IMR-90 (cell line): Measurements from ENCODE around the gene AKR1A1. TPM values are rescaled to one million over a fixed set of nuclear protein-coding genes. Genes with fewer than 3 reads are reported as not detected.
A peak's percentile ranks its signal among the peaks of the same experiment; 100 is the strongest.

Source experiments
- ATAC-seq: fragments of 200-7000 bp; cut with Tn5 transposase; 2 replicates; pipeline ENCODE4 v1.9.1; 2020; ENCODE audit warnings: low read depth, mild to moderate bottlenecking, moderate library complexity
- BruUV-seq: library from RNA; stranded (reverse); fragments of 400-500 nt; replicated peaks from 2 replicates; lab custom pipeline; 2021; lab: Mats Ljungman, UMichigan
- CTCF ChIA-PET: fragments of 300-600 bp; formaldehyde crosslinking; extraction: SDS; loops from one replicate; lab custom pipeline; 2021; ENCODE audit warnings: antibody characterized with exemption; lab: Yijun Ruan, JAX
- POLR2A ChIA-PET: fragments of 300-600 bp; sonication (Branson Sonifier 250); formaldehyde crosslinking; loops from one replicate; lab custom pipeline; 2022; ENCODE audit warnings: antibody characterized with exemption; ENCODE audit not compliant: unreplicated experiment; lab: Charles Lee
- DNase-seq: peaks from one replicate; pipeline ENCODE4 v3.0.0; 2013
- H2AFZ ChIP-seq: replicated peaks from 2 replicates; pipeline ENCODE3; 2013; ENCODE audit warnings: low read length, mild to moderate bottlenecking; ENCODE audit not compliant: poor library complexity
- H2AK5ac ChIP-seq: 2 replicates; pipeline ENCODE4 v1.6.1; 2013; ENCODE audit warnings: low read depth, low read length, inconsistent platforms
- H2AK9ac ChIP-seq: replicated peaks from 2 replicates; pipeline ENCODE3; 2013; ENCODE audit warnings: mild to moderate bottlenecking, low read depth, low read length, moderate library complexity; ENCODE audit not compliant: poor library complexity
- H2BK120ac ChIP-seq: 2 replicates; pipeline ENCODE4 v1.6.1; 2013; ENCODE audit warnings: low read depth, low read length, inconsistent platforms
- H2BK15ac ChIP-seq: 3 replicates; pipeline ENCODE4 v1.6.1; 2013; ENCODE audit warnings: low read depth, low read length, inconsistent platforms
- H2BK20ac ChIP-seq: 2 replicates; pipeline ENCODE4 v1.6.1; 2013; ENCODE audit warnings: low read depth, mild to moderate bottlenecking, inconsistent platforms, low read length, moderate library complexity
- H2BK5ac ChIP-seq: 2 replicates; pipeline ENCODE4 v1.6.1; 2013; ENCODE audit warnings: mild to moderate bottlenecking, low read depth, low read length, inconsistent platforms; ENCODE audit not compliant: poor library complexity, severe bottlenecking
- H3K14ac ChIP-seq: replicated peaks from 2 replicates; pipeline ENCODE4 v1.6.1; 2013; ENCODE audit warnings: low read depth, low read length, inconsistent platforms
- H3K18ac ChIP-seq: 2 replicates; pipeline ENCODE4 v1.6.1; 2013; ENCODE audit warnings: low read depth, low read length, control low read depth
- H3K23ac ChIP-seq: 2 replicates; pipeline ENCODE4 v1.6.1; 2013; ENCODE audit warnings: low read depth, low read length, inconsistent platforms
- H3K27ac ChIP-seq: 2 replicates; pipeline ENCODE4 v1.5.1; 2013; ENCODE audit warnings: mild to moderate bottlenecking, control low read depth, low read length; ENCODE audit not compliant: insufficient read depth
- H3K27me3 ChIP-seq: 2 replicates; pipeline ENCODE4 v1.6.1; 2013; ENCODE audit warnings: low read length; ENCODE audit not compliant: control insufficient read depth, insufficient read depth
- H3K36me3 ChIP-seq: 2 replicates; pipeline ENCODE4 v1.6.1; 2013; ENCODE audit warnings: low read length, mixed read lengths; ENCODE audit not compliant: control insufficient read depth, insufficient read depth
- H3K4ac ChIP-seq: 2 replicates; pipeline ENCODE4 v1.6.1; 2013; ENCODE audit warnings: low read depth, low read length, inconsistent platforms
- H3K4me1 ChIP-seq: 2 replicates; pipeline ENCODE4 v1.6.1; 2013; ENCODE audit warnings: low read length, mixed read lengths; ENCODE audit not compliant: control insufficient read depth, insufficient read depth
- H3K4me2 ChIP-seq: 2 replicates; pipeline ENCODE4 v1.6.1; 2013; ENCODE audit warnings: low read depth, mild to moderate bottlenecking, control low read depth, low read length, moderate library complexity
- H3K4me3 ChIP-seq: 2 replicates; pipeline ENCODE4 v1.5.1; 2013; ENCODE audit warnings: low read depth, mild to moderate bottlenecking, control low read depth, low read length, moderate library complexity; ENCODE audit not compliant: insufficient read depth
- H3K56ac ChIP-seq: 2 replicates; pipeline ENCODE4 v1.6.1; 2013; ENCODE audit warnings: low read length, inconsistent platforms; ENCODE audit not compliant: insufficient read depth; ENCODE audit errors: extremely low read depth
- H3K79me1 ChIP-seq, 2 experiments: 2 replicates each; pipeline ENCODE4 v1.6.1; 2013; ENCODE audit warnings: low read length in 2 of 2, inconsistent platforms in 1 of 2, low read depth in 1 of 2
- H3K9ac ChIP-seq: 2 replicates; pipeline ENCODE4 v1.6.1; 2013; ENCODE audit warnings: low read depth, low read length, control low read depth
- H3K9me1 ChIP-seq: 2 replicates; pipeline ENCODE4 v1.6.1; 2013; ENCODE audit warnings: low read length, inconsistent platforms; ENCODE audit not compliant: insufficient read depth
- H3K9me3 ChIP-seq: 2 replicates; pipeline ENCODE4 v1.6.1; 2013; ENCODE audit warnings: low read length; ENCODE audit not compliant: control insufficient read depth, insufficient read depth
- H4K20me1 ChIP-seq: 2 replicates; pipeline ENCODE4 v1.6.1; 2013; ENCODE audit warnings: low read length, inconsistent platforms; ENCODE audit not compliant: insufficient read depth
- H4K5ac ChIP-seq: 2 replicates; pipeline ENCODE4 v1.6.1; 2013; ENCODE audit warnings: mild to moderate bottlenecking, low read depth, low read length, control low read depth
- H4K8ac ChIP-seq, 2 experiments: 2 replicates each; pipeline ENCODE4 v1.6.1; 2013; ENCODE audit warnings: low read depth in 2 of 2, low read length in 2 of 2, control low read depth in 1 of 2, inconsistent platforms in 1 of 2
- H4K91ac ChIP-seq: 2 replicates; pipeline ENCODE4 v1.6.1; 2013; ENCODE audit warnings: low read depth, low read length, inconsistent platforms; ENCODE audit not compliant: insufficient read depth
- BHLHE40 ChIP-seq: fragments of 150-350 bp; IDR thresholded peaks from 2 replicates; pipeline ENCODE4 v1.6.1; 2016; ENCODE audit warnings: mild to moderate bottlenecking, low read depth, low read length
- CEBPB ChIP-seq: IDR thresholded peaks from 2 replicates; pipeline ENCODE4 v1.6.1; 2012; ENCODE audit warnings: low read depth, low read length, improper control_type of control experiment
- FOS ChIP-seq: fragments of 150-350 bp; IDR thresholded peaks from 2 replicates; pipeline ENCODE4 v1.6.1; 2016; ENCODE audit warnings: low read depth, low read length
- MXI1 ChIP-seq: IDR thresholded peaks from 2 replicates; pipeline ENCODE4 v1.6.1; 2012; ENCODE audit warnings: low read depth, mild to moderate bottlenecking, low read length, moderate library complexity, borderline replicate concordance
- NFE2L2 ChIP-seq: fragments of 150-350 bp; IDR thresholded peaks from 2 replicates; pipeline ENCODE4 v1.6.1; 2016; ENCODE audit warnings: low read depth, mild to moderate bottlenecking, low read length
- POLR2A ChIP-seq: IDR thresholded peaks from 2 replicates; pipeline ENCODE4 v1.6.1; 2012; ENCODE audit warnings: mild to moderate bottlenecking, low read depth, low read length
- RAD21 ChIP-seq: IDR thresholded peaks from 2 replicates; pipeline ENCODE4 v1.6.1; 2012; ENCODE audit warnings: low read length, improper control_type of control experiment
- RCOR1 ChIP-seq: IDR thresholded peaks from 2 replicates; pipeline ENCODE4 v1.6.1; 2012; ENCODE audit warnings: mild to moderate bottlenecking, low read length, improper control_type of control experiment; ENCODE audit not compliant: insufficient replicate concordance
- WGBS, 2 experiments: methylation state at CpG; one replicate each; pipeline versions ENCODE4 v1.1.5 to v1.1.7; 2013; ENCODE audit warnings: missing lambda C conversion rate in 2 of 2; ENCODE audit not compliant: insufficient read length in 1 of 2; ENCODE audit errors: extremely low coverage in 2 of 2; 5-methylcytosine and 5-hydroxymethylcytosine counted together
- dilution Hi-C: fragments of 300-500 bp; cut with HindIII; formaldehyde crosslinking; loops from one replicate; pipeline ENCODE4 v1.14.3; 2018; ENCODE audit warnings: low sequenced_read_pairs; ENCODE audit not compliant: unreplicated experiment
- in situ Hi-C: fragments of 300-500 bp; cut with MboI; formaldehyde crosslinking; loops from 3 replicates; pipeline ENCODE4 v1.14.3; 2019; ENCODE audit warnings: low sequenced_read_pairs, inconsistent platforms, mixed read lengths
- intact Hi-C: fragments of 100-400 bp; cut with micrococcal nuclease; formaldehyde crosslinking; loops from 2 replicates; pipeline ENCODE4 v1.10.0; 2022
- polyA plus RNA-seq, 3 experiments: library from polyadenylated mRNA; depleted of rRNA; stranded (reverse); fragments of >200 nt; gene quantifications; 2 replicates each; pipeline ENCODE4 v1.2.3, GENCODE V29; 2012; ENCODE audit warnings: low replicate concordance in 1 of 3
- total RNA-seq: library from RNA; depleted of rRNA; stranded (reverse); fragments of >200 nt; gene quantifications from 2 replicates; pipeline ENCODE4 v1.2.3, GENCODE V29; 2012
- TF ChIP-seq, protein P1 (sequence below): fragments of 150-350 bp; IDR thresholded peaks from 2 replicates; pipeline ENCODE4 v1.6.1; 2016; ENCODE audit warnings: low read depth, mild to moderate bottlenecking, low read length, moderate library complexity, borderline replicate concordance
- TF ChIP-seq, protein P2 (sequence below): fragments of 150-350 bp; IDR thresholded peaks from 2 replicates; pipeline ENCODE4 v1.6.1; 2017; ENCODE audit warnings: mild to moderate bottlenecking, antibody characterized with exemption, low read length, low read depth

The AKR1A1 gene
- total and polyA plus RNA-seq, 2 of the 4 experiments (the other 2 are of a cell fraction) = 141 to 151 TPM

DNA sequence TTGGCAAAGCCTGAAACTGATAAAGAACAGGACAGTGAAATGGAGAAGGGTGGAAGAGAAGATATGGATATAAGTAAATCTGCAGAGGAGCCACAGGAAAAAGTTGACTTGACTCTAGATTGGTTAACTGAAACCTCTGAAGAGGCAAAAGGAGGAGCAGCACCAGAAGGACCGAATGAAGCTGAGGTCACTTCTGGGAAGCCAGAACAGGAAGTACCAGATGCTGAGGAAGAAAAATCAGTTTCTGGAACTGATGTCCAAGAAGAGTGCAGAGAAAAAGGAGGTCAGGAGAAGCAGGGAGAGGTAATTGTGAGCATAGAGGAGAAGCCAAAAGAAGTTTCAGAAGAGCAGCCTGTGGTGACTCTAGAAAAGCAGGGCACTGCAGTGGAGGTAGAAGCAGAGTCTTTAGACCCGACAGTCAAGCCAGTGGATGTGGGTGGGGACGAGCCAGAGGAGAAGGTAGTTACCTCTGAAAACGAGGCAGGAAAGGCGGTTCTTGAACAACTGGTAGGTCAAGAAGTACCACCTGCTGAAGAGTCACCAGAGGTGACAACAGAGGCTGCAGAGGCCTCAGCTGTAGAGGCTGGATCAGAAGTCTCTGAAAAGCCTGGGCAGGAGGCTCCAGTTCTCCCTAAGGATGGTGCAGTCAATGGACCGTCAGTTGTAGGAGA is 56.9 kb downstream of the AKR1A1 start:
- no peak overlapping the region for H4K5ac ChIP-seq
- H3K4ac ChIP-seq = no peak overlapping the region
- ChIA-PET POLR2A (no interaction called here), CTCF (no interaction called here)
- H2BK20ac ChIP-seq = no peak overlapping the region
- 69% methylated on average over 5 of the region's 6 CpGs; no CpG with 5 or more reads in 1 of the 2 experiments for WGBS, 2 experiments
- H3K36me3 ChIP-seq = peaks cover 22% of the 10 kb centered on the region
- no peak overlapping the region for H3K56ac ChIP-seq
- H4K8ac ChIP-seq = no peak overlapping the region
- no peak overlapping the region for H2AFZ ChIP-seq
- H4K91ac ChIP-seq = no peak overlapping the region
- H4K20me1 ChIP-seq = peaks cover 3% of the 10 kb centered on the region
- intact Hi-C loops = no loop called here
- no peak for DNase-seq
- H3K4me3 ChIP-seq = no peak overlapping the region
- H2AK9ac ChIP-seq = no peak overlapping the region
- H2BK15ac ChIP-seq = no peak overlapping the region
- no peak overlapping the region for H2BK5ac ChIP-seq
- H3K14ac ChIP-seq = no peak overlapping the region
- no peak overlapping the region for H3K9ac ChIP-seq
- dilution Hi-C loops = no loop called here
- no peak overlapping the region for H3K4me2 ChIP-seq
- no peak overlapping the region for H2AK5ac ChIP-seq
- no peaks in the 10 kb centered on the region for H3K9me3 ChIP-seq
- TF ChIP-seq BHLHE40 (no peak), POLR2A (no peak), FOS (no peak), MXI1 (no peak), CEBPB (no peak), RAD21 (no peak), NFE2L2 (no peak), RCOR1 (no peak)
- TF ChIP-seq, protein P1, sequence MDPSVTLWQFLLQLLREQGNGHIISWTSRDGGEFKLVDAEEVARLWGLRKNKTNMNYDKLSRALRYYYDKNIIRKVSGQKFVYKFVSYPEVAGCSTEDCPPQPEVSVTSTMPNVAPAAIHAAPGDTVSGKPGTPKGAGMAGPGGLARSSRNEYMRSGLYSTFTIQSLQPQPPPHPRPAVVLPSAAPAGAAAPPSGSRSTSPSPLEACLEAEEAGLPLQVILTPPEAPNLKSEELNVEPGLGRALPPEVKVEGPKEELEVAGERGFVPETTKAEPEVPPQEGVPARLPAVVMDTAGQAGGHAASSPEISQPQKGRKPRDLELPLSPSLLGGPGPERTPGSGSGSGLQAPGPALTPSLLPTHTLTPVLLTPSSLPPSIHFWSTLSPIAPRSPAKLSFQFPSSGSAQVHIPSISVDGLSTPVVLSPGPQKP = no peak
- TF ChIP-seq, protein P2, sequence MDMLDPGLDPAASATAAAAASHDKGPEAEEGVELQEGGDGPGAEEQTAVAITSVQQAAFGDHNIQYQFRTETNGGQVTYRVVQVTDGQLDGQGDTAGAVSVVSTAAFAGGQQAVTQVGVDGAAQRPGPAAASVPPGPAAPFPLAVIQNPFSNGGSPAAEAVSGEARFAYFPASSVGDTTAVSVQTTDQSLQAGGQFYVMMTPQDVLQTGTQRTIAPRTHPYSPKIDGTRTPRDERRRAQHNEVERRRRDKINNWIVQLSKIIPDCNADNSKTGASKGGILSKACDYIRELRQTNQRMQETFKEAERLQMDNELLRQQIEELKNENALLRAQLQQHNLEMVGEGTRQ = no peak
- peaks cover 3% of the 10 kb centered on the region for H3K9me1 ChIP-seq
- H3K18ac ChIP-seq = no peak overlapping the region
- H3K4me1 ChIP-seq = 0 out of 2 replicates have a peak, but pooled peaks cover under 1% of the 10 kb centered on the region
- H3K79me1 ChIP-seq = peaks cover 18 to 20% of the 10 kb centered on the region in 2 experiments
- ATAC-seq = no peak
- in situ Hi-C loops = no loop called here
- H3K27me3 ChIP-seq = no peaks in the 10 kb centered on the region
- H2BK120ac ChIP-seq = no peak overlapping the region
- H3K27ac ChIP-seq = no peak overlapping the region
- BruUV-seq = TSS peak; percentile 63
- no peak overlapping the region for H3K23ac ChIP-seq
